Lung (tissue), 12 donors: ENCODE data around the gene FUT8. TPM values are rescaled to one million over a fixed set of nuclear protein-coding genes. Genes with fewer than 3 reads are reported as not detected.

Experiments
- ATAC-seq: fragments of 200-7000 bp; cut with Tn5 transposase; one replicate; pipeline ENCODE4 v1.9.1; 2020; ENCODE audit warnings: moderate number of reproducible peaks; ENCODE audit not compliant: insufficient read depth, low FRiP score
- DNase-seq, 3 donors: peaks; one replicate each; pipeline ENCODE4 v3.0.0-alpha.2; 2013 to 2017
- H3K27ac ChIP-seq, 2 donors: one replicate each; pipeline ENCODE4 v1.5.1; 2013; ENCODE audit warnings: mild to moderate bottlenecking in 2 of 2, moderate library complexity in 2 of 2, control low read depth in 1 of 2, inconsistent platforms in 1 of 2, low read depth in 1 of 2, low read length in 1 of 2
- H3K27me3 ChIP-seq, 3 donors: one replicate each; pipeline ENCODE4 v1.5.1; 2013; ENCODE audit warnings: low read length in 2 of 3; ENCODE audit not compliant: control insufficient read depth in 3 of 3, insufficient read depth in 3 of 3
- H3K36me3 ChIP-seq, 4 donors: one replicate each; pipeline ENCODE4 v1.5.1; 2013; ENCODE audit warnings: low read length in 4 of 4, mild to moderate bottlenecking in 1 of 4, moderate library complexity in 1 of 4; ENCODE audit not compliant: control insufficient read depth in 4 of 4, insufficient read depth in 4 of 4
- H3K4me1 ChIP-seq, 5 donors: one replicate each; pipeline ENCODE4 v1.5.1; 2013; ENCODE audit warnings: low read length in 5 of 5, mild to moderate bottlenecking in 2 of 5, moderate library complexity in 1 of 5; ENCODE audit not compliant: control insufficient read depth in 5 of 5, insufficient read depth in 5 of 5
- H3K4me3 ChIP-seq: one replicate; pipeline ENCODE4 v1.5.1; 2013; ENCODE audit warnings: mild to moderate bottlenecking, control low read depth, moderate library complexity
- H3K9ac ChIP-seq, 2 donors: one replicate each; pipeline ENCODE4 v1.5.1; 2013; ENCODE audit warnings: low read length in 2 of 2, control low read depth in 1 of 2; ENCODE audit not compliant: insufficient read depth in 1 of 2
- H3K9me3 ChIP-seq, 4 donors: one replicate each; pipeline ENCODE4 v1.5.1; 2013; ENCODE audit warnings: low read length in 3 of 4, mild to moderate bottlenecking in 1 of 4, moderate library complexity in 1 of 4; ENCODE audit not compliant: control insufficient read depth in 4 of 4, insufficient read depth in 3 of 4
- CTCF ChIP-seq: IDR thresholded peaks from 2 replicates; pipeline ENCODE4 v1.5.1; 2012; ENCODE audit warnings: mild to moderate bottlenecking; ENCODE audit errors: control extremely low read depth, extremely low read depth
- WGBS, 2 donors: extraction: QIAGEN DNeasy Blood & Tissue Kit; methylation state at CpG; one replicate each; pipeline ENCODE4 v1.1.7; 2013; 5-methylcytosine and 5-hydroxymethylcytosine counted together
- polyA plus RNA-seq, 2 donors: library from polyadenylated mRNA; stranded (reverse); fragments of 200-250 nt; gene quantifications; one replicate each; pipeline ENCODE4 v1.2.1, GENCODE V29; 2013
- total RNA-seq, 2 donors: library from RNA; depleted of rRNA in 1 of 2; stranded (reverse); fragments of >200 nt in 1 of 2; gene quantifications; one replicate each; pipeline ENCODE4 v1.2.1, GENCODE V29; 2014 to 2021
- donor health status: control.
- donor health status: control.
- donor health status: Bipolar disorder and iron deficiency.
- donor health status: healthy.
- donor health status: DM: yes; HTN: yes; CAD: no.

The FUT8 gene
- total and polyA plus RNA-seq, 4 donors = 9.9 to 98.5 (median 25.8) TPM

DNA sequence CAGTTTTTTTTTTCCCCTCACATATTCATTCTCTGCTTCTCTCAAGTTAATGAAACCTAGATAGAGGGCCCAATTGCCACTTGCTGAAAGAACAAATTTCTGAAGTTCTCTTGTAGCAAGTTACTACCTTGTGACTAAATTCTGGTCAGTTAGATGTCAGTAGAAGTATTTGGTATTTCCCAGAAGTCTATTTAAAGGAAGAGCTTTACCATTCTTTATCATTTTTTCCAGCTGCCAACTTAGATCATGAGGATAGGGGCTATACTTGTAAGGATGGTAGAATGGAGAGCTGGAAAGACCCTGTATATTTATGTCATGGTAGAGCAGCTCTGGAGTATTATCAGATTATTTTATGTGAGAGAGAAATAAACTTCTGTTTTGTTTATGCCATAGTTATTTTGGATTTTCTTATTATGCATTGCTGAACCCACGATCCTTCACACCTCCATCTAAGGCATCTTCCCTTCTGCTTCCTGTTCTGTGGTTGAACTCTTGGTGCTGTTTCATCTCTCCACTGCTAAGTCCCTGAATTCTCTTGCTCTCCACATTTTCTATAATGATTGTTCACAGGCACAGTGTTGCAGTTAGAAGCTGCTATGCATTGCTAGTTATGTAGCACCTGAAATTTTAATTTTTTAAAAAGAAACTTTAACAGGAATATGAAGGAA, 25.9 kb downstream of the FUT8 start:
- WGBS, 2 donors = 34 to 49% methylated on average over 1 of the region's 1 CpG

DNA sequence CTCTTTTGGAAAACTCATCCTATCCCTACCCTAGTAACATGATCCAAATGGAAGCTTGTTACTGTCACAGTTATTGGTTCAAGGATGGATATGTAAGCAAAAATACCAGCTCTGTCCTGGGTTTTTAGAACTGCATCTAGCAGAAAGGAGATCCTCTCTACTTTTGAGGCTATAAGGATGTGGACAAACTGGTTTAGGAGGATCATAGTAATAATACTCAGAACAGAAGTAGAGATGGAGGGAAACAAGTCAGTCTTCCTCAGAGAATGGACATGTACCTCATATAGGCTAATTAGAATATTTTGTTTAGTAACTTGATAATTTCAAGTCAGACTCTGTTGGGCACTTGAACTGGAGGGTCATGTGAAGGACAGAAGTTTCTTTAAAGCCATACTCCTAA, 26.6 kb downstream of the FUT8 start:
- Histone ChIP-seq H3K4me1 (no peaks in the 10 kb centered on the region), H3K9ac (no peak overlapping the region), H3K27ac (no peak overlapping the region), H3K9me3 (peaks cover 0 to 4% (median 1%) of the 10 kb centered on the region in 4 donors), H3K4me3 (no peak overlapping the region), H3K36me3 (peaks cover 0 to 2% (median 0%) of the 10 kb centered on the region in 4 donors), H3K27me3 (no peaks in the 10 kb centered on the region)
- DNase-seq (no peak), ATAC-seq (no peak)
- TF ChIP-seq CTCF = no peak

More for the DNA sequence above, 25.9 kb downstream of the FUT8 start:
- Histone ChIP-seq H3K9me3 (peaks cover 0 to 4% (median 1%) of the 10 kb centered on the region in 4 donors), H3K36me3 (peaks cover 0 to 2% (median 0%) of the 10 kb centered on the region in 4 donors), H3K9ac (no peak overlapping the region), H3K27ac (no peak overlapping the region), H3K4me3 (no peak overlapping the region), H3K4me1 (peaks cover 0 to 1% (median 0%) of the 10 kb centered on the region in 5 donors), H3K27me3 (no peaks in the 10 kb centered on the region)
- no peak for TF ChIP-seq CTCF
- ATAC-seq (no peak), DNase-seq (no peak)

DNA sequence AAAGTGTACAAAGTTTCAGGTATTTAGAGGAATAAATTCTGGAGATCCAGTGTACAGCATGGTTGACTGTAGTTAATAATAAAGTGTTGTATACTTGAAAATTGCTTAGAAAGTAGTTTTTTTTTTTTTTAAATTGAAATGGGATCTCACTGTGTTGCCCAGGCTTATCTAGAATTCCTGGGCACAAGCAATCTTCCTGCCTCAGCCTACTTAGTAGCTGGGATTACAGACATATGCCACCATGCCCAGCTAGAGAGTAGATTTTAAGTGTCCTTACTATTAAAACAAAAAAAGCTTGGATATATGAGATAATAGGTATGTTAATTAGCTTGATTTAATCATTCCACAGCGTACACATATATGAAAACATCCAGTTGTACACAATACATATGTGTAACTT, 27.7 kb downstream of the FUT8 start:
- H3K4me1 ChIP-seq = no peaks in the 10 kb centered on the region
- no peak for TF ChIP-seq CTCF
- DNase-seq (no peak), ATAC-seq (no peak)
- no peak overlapping the region for H3K27ac ChIP-seq
- H3K9me3 ChIP-seq = peaks cover 0 to 4% (median 1%) of the 10 kb centered on the region in 4 donors
- H3K36me3 ChIP-seq = peaks cover 0 to 2% (median 0%) of the 10 kb centered on the region in 4 donors
- no peak overlapping the region for H3K9ac ChIP-seq
- WGBS, 2 donors = 96 to 100% methylated on average over 1 of the region's 1 CpG
- no peak overlapping the region for H3K4me3 ChIP-seq
- no peaks in the 10 kb centered on the region for H3K27me3 ChIP-seq

DNA sequence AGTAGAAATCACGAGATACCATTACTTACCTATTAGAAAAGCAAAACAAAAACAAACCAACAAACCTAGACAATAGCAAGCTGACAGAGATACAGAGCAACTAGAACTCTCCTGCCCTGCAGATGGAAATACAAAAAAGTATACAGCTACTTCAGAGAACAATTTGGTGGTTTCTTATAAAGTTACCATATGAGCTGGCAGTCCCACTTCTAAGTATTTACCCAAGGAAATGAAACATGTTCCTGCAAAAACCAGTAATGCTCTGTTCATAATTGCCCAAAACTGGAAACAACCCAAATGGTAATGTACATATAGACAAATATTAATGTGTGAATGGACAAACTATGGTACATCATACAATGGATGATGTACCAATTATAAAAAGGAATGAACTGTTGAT, 31.7 kb downstream of the FUT8 start:
- Histone ChIP-seq H3K4me3 (no peak overlapping the region), H3K4me1 (peaks cover 0 to 3% (median 0%) of the 10 kb centered on the region in 5 donors), H3K36me3 (no peaks in the 10 kb centered on the region), H3K27ac (no peak overlapping the region), H3K27me3 (no peaks in the 10 kb centered on the region), H3K9ac (no peak overlapping the region), H3K9me3 (no peaks in the 10 kb centered on the region)
- TF ChIP-seq CTCF = no peak
- WGBS, 2 donors = 94 to 98% methylated on average over 1 of the region's 1 CpG
- ATAC-seq = no peak
- no peak for DNase-seq
